22Rv1 (cell line): ENCODE measurements around the gene CABCOCO1.

Experiments used
- CTCF ChIP-seq: fragments of 450-650 bp; IDR thresholded peaks from 2 replicates; pipeline ENCODE4 v1.5.1; 2017; ENCODE audit warnings: mild to moderate bottlenecking
- ZFX ChIP-seq: fragments of 450-650 bp; IDR thresholded peaks from 2 replicates; pipeline ENCODE4 v1.6.1; 2017; ENCODE audit warnings: antibody characterized with exemption, borderline replicate concordance

GRCh38 chr10:61618388-61618961, 44.3 kb upstream of the CABCOCO1 start:
- TF ChIP-seq CTCF, result no peak
- no peak for TF ChIP-seq ZFX
